GM21526 (cell line): ENCODE data around the gene RGS8.

Experiments used
- ATAC-seq: cut with Tn5 transposase; IDR thresholded peaks from one replicate; pipeline ENCODE4 v1.9.1; 2021; ENCODE audit warnings: moderate library complexity; ENCODE audit not compliant: unreplicated experiment, low FRiP score

Gene RGS8

GRCh38 chr1:182674346-182675246 lies 9.8 kb downstream of the RGS8 start:
- ATAC-seq: no peak

GRCh38 chr1:182672487-182672836 lies 11.9 kb downstream of the RGS8 start:
- no peak for ATAC-seq

- no peak for ATAC-seq
Measured at GRCh38 chr1:182671750-182672486, 12.5 kb downstream of the RGS8 start.

GRCh38 chr1:182670032-182670749 lies 14.2 kb downstream of the RGS8 start:
- ATAC-seq: no peak

- ATAC-seq: no peak
Measured at GRCh38 chr1:182669266-182669665, 15.1 kb downstream of the RGS8 start.

GRCh38 chr1:182668521-182669054 lies 15.8 kb downstream of the RGS8 start:
- no peak for ATAC-seq

GRCh38 chr1:182667848-182668505 lies 16.4 kb downstream of the RGS8 start:
- ATAC-seq: no peak

- ATAC-seq: no peak
Measured at GRCh38 chr1:182666706-182667105, 17.7 kb downstream of the RGS8 start.

GRCh38 chr1:182664296-182664695 lies 20.1 kb downstream of the RGS8 start:
- ATAC-seq: no peak

GRCh38 chr1:182662956-182663355 lies 21.4 kb downstream of the RGS8 start:
- ATAC-seq: no peak

- no peak for ATAC-seq
Measured at GRCh38 chr1:182662121-182662890, 22.1 kb downstream of the RGS8 start.

- no peak for ATAC-seq
Measured at GRCh38 chr1:182658055-182658454, 26.3 kb downstream of the RGS8 start.

- ATAC-seq: no peak
Measured at GRCh38 chr1:182656842-182657397, 27.5 kb downstream of the RGS8 start.

GRCh38 chr1:182653986-182654385 lies 30.4 kb downstream of the RGS8 start:
- no peak for ATAC-seq

- no peak for ATAC-seq
Measured at GRCh38 chr1:182652933-182653332, 31.5 kb downstream of the RGS8 start.

GRCh38 chr1:182651339-182651724 lies 33.1 kb downstream of the RGS8 start:
- no peak for ATAC-seq

GRCh38 chr1:182650678-182651338 lies 33.6 kb downstream of the RGS8 start:
- ATAC-seq: no peak

- ATAC-seq: no peak
Measured at GRCh38 chr1:182649041-182649440, 35.3 kb downstream of the RGS8 start.

- no peak for ATAC-seq
Measured at GRCh38 chr1:182646739-182647138, 37.6 kb downstream of the RGS8 start.
